ENCODE results near the gene KRTAP2-1.

DNA sequence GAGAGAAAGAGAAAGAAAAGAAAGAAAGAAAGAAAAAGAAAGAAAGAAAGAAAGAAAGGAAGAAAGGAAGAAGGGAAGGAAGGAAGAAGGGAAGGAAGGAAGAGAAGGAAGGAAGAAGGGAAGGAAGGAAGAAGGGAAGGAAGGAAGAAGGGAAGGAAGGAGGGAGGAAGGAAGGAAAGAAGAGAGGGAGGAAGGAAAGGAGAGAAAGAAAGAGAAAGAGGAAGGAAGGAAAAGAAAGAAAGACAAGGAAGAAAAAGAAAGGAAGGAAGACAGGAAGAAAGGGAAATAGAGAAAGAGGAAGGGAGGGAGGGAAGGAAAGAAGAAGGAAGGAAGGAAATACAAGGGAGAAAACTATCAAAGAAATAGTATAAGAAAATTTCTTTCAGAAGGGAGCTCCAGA, 29.7 kb upstream of the KRTAP2-1 start:
- TF ChIP-seq, protein P1, sequence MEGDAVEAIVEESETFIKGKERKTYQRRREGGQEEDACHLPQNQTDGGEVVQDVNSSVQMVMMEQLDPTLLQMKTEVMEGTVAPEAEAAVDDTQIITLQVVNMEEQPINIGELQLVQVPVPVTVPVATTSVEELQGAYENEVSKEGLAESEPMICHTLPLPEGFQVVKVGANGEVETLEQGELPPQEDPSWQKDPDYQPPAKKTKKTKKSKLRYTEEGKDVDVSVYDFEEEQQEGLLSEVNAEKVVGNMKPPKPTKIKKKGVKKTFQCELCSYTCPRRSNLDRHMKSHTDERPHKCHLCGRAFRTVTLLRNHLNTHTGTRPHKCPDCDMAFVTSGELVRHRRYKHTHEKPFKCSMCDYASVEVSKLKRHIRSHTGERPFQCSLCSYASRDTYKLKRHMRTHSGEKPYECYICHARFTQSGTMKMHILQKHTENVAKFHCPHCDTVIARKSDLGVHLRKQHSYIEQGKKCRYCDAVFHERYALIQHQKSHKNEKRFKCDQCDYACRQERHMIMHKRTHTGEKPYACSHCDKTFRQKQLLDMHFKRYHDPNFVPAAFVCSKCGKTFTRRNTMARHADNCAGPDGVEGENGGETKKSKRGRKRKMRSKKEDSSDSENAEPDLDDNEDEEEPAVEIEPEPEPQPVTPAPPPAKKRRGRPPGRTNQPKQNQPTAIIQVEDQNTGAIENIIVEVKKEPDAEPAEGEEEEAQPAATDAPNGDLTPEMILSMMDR (IDR thresholded peaks at IDR 0.05), result no peak
- no peak for TF ChIP-seq POLR2A (IDR thresholded peaks at IDR 0.05)
